ENCODE results near the gene ANAPC5. TPM values are rescaled to one million over a fixed set of nuclear protein-coding genes. Genes with fewer than 3 reads are reported as not detected.
"Not testable (repeated sequence)": the region's sequence is repeated elsewhere in the genome, so short reads cannot be mapped to it uniquely, and the experiment has no call there.

The ANAPC5 gene
- polyA plus RNA-seq, 1 donor, result 138 TPM

GRCh38 chr12:121288158-121288845, 63.9 kb downstream of the ANAPC5 start:
- peaks cover 2% of the 10 kb centered on the region for H3K4me1 ChIP-seq (ENCODE audit: control insufficient read depth, insufficient read depth, low read length)
- H3K27ac ChIP-seq (ENCODE audit: low read length), result no peak overlapping the region
- no peak for DNase-seq
- H3K27me3 ChIP-seq (ENCODE audit: control insufficient read depth, insufficient read depth, low read length), result no peaks in the 10 kb centered on the region
- peaks cover 18% of the 10 kb centered on the region for H3K36me3 ChIP-seq (ENCODE audit: control insufficient read depth, insufficient read depth, low read length)
- no peak overlapping the region for H3K4me3 ChIP-seq (ENCODE audit: low read length)
- WGBS (ENCODE audit: insufficient coverage, low lambda C conversion rate), result no CpG with 5 or more reads among the region's 10 CpGs
- no peaks in the 10 kb centered on the region for H3K9me3 ChIP-seq (ENCODE audit: control insufficient read depth, low read depth, low read length)

DNA sequence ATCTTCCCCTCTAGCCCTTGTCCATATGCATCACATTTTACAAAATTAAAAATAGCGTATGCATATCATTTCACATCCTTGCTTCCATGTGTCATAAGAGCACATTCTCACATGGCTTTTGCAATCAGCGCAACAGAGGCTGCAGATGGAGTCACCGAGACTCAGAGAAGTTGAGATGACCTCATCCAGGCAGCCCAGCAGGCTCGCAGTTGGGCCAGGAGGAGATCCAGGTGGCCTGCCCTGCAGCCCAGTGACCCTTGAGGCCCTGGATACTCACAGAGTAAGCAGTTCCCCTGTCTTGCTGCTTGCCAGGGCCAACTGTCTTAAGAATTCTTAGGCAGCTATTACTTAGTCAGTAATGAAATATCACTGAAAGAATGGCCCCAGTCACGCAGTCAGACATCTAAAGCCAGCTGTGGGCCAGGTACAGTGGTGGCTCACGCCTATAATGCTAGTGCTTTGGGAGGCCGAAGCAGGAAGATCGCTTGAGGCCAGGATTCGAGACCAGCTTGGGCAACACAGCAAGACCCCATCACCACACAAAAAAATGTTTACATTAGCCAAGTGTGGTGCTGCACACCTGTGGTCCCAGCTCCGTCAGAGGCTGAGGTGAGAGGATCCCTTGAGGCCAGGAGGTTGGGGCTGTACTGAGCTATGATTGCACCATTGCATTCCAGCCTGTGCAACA, 64.8 kb downstream of the ANAPC5 start:
- Histone ChIP-seq H3K9me3 (ENCODE audit: control insufficient read depth, low read depth, low read length) (no peaks in the 10 kb centered on the region), H3K27me3 (ENCODE audit: control insufficient read depth, insufficient read depth, low read length) (no peaks in the 10 kb centered on the region), H3K4me3 (ENCODE audit: low read length) (no peak overlapping the region), H3K27ac (ENCODE audit: low read length) (no peak overlapping the region), H3K36me3 (ENCODE audit: control insufficient read depth, insufficient read depth, low read length) (peaks cover 22% of the 10 kb centered on the region), H3K4me1 (ENCODE audit: control insufficient read depth, insufficient read depth, low read length) (peaks cover 2% of the 10 kb centered on the region)
- no peak for DNase-seq
- WGBS (ENCODE audit: insufficient coverage, low lambda C conversion rate), result no CpG with 5 or more reads among the region's 10 CpGs

- H3K4me1 ChIP-seq (ENCODE audit: control insufficient read depth, insufficient read depth, low read length), result peaks cover 2% of the 10 kb centered on the region
- no peak overlapping the region for H3K4me3 ChIP-seq (ENCODE audit: low read length)
- no peak overlapping the region for H3K27ac ChIP-seq (ENCODE audit: low read length)
- WGBS (ENCODE audit: insufficient coverage, low lambda C conversion rate), result no CpG with 5 or more reads among the region's 1 CpG
- no peaks in the 10 kb centered on the region for H3K9me3 ChIP-seq (ENCODE audit: control insufficient read depth, low read depth, low read length)
- no peaks in the 10 kb centered on the region for H3K27me3 ChIP-seq (ENCODE audit: control insufficient read depth, insufficient read depth, low read length)
- peaks cover 23% of the 10 kb centered on the region for H3K36me3 ChIP-seq (ENCODE audit: control insufficient read depth, insufficient read depth, low read length)
- no peak for DNase-seq
These were observed 66.4 kb downstream of the ANAPC5 start for GRCh38 chr12:121285856-121286255.

DNA sequence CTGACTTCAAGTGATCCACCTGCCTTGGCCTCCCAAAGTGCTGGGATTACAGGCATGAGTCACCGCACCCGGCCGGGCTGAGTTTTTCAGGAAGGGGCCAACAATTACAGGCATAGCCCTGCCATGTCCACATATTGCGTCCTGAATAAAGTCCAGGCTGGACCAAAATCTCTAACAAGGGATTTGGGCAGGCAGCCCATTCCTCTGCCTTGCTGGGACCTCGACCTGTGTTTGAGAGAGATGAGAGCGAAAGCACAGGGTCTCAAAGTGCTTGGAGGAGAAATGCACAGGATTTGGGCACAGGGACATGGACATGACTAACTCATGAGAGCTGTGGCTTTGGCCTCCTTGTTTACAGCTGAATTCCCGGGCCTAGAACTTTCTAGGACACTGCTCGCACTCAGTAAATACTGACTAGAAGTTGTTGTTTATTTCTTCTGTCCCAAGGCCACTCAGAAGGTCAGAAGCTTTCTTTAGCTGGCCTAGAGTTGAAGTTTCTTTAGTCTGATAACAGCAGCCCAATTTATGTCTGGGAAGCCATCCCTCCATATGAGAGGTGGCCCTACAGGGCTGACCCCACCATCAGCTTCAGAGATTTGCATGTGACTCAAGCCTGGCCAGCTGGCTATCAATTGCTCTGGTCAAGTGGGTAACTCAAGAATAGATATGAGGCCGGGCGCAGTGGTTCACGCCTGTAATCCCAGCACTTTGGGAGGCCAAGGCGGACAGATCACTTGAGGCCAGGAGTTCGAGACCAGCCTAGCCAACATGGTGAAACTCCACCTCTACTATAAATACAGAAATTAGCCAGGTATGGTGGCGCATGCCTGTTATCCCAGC, 67.4 kb downstream of the ANAPC5 start:
- WGBS (ENCODE audit: insufficient coverage, low lambda C conversion rate), result 100% methylated on average over 2 of the region's 14 CpGs
- Histone ChIP-seq H3K36me3 (ENCODE audit: control insufficient read depth, insufficient read depth, low read length) (peaks cover 20% of the 10 kb centered on the region), H3K4me3 (ENCODE audit: low read length) (no peak overlapping the region), H3K4me1 (ENCODE audit: control insufficient read depth, insufficient read depth, low read length) (peaks cover 2% of the 10 kb centered on the region), H3K27me3 (ENCODE audit: control insufficient read depth, insufficient read depth, low read length) (no peaks in the 10 kb centered on the region), H3K9me3 (ENCODE audit: control insufficient read depth, low read depth, low read length) (no peaks in the 10 kb centered on the region), H3K27ac (ENCODE audit: low read length) (no peak overlapping the region)
- DNase-seq, result no peak

- Histone ChIP-seq H3K4me3 (ENCODE audit: low read length) (no peak overlapping the region), H3K36me3 (ENCODE audit: control insufficient read depth, insufficient read depth, low read length) (peaks cover 25% of the 10 kb centered on the region), H3K9me3 (ENCODE audit: control insufficient read depth, low read depth, low read length) (no peaks in the 10 kb centered on the region), H3K27me3 (ENCODE audit: control insufficient read depth, insufficient read depth, low read length) (no peaks in the 10 kb centered on the region), H3K27ac (ENCODE audit: low read length) (no peak overlapping the region), H3K4me1 (ENCODE audit: control insufficient read depth, insufficient read depth, low read length) (peaks cover under 1% of the 10 kb centered on the region)
- no CpG with 5 or more reads among the region's 6 CpGs for WGBS (ENCODE audit: insufficient coverage, low lambda C conversion rate)
- no peak for DNase-seq
These were observed 68.4 kb downstream of the ANAPC5 start for GRCh38 chr12:121283841-121284240.

DNA sequence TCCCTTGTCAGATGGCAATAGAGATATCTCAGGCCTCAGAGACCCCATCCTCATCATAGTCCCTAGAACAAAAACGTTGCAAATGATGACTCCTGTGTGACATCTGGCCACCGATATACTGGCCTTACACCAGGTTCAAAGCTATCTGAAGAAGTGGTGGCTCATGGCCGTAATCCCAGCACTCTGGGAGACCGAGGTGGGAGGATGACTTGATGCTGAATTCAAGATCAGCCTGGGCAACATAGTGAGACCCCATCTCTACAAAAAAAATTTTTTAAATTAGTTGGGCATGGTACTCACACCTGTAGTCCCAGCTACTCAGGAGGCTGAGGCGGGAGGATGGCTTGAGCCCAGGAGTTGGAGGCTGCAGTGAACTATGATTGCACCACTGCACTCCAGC, 68.8 kb downstream of the ANAPC5 start:
- Histone ChIP-seq H3K27ac (ENCODE audit: low read length) (no peak overlapping the region), H3K4me3 (ENCODE audit: low read length) (no peak overlapping the region), H3K4me1 (ENCODE audit: control insufficient read depth, insufficient read depth, low read length) (no peaks in the 10 kb centered on the region), H3K9me3 (ENCODE audit: control insufficient read depth, low read depth, low read length) (peaks cover 2% of the 10 kb centered on the region), H3K36me3 (ENCODE audit: control insufficient read depth, insufficient read depth, low read length) (peaks cover 28% of the 10 kb centered on the region), H3K27me3 (ENCODE audit: control insufficient read depth, insufficient read depth, low read length) (no peaks in the 10 kb centered on the region)
- WGBS (ENCODE audit: insufficient coverage, low lambda C conversion rate), result no CpG with 5 or more reads among the region's 5 CpGs
- no peak for DNase-seq

- H3K27me3 ChIP-seq (ENCODE audit: control insufficient read depth, insufficient read depth, low read length); H3K4me3 ChIP-seq (ENCODE audit: low read length); DNase-seq; H3K27ac ChIP-seq (ENCODE audit: low read length); H3K9me3 ChIP-seq (ENCODE audit: control insufficient read depth, low read depth, low read length); H3K4me1 ChIP-seq (ENCODE audit: control insufficient read depth, insufficient read depth, low read length): not testable (repeated sequence)
- H3K36me3 ChIP-seq (ENCODE audit: control insufficient read depth, insufficient read depth, low read length), result peaks cover 28% of the 10 kb centered on the region
- no CpG with 5 or more reads among the region's 11 CpGs for WGBS (ENCODE audit: insufficient coverage, low lambda C conversion rate)
These were observed 69.3 kb downstream of the ANAPC5 start for GRCh38 chr12:121282910-121283309.

DNA sequence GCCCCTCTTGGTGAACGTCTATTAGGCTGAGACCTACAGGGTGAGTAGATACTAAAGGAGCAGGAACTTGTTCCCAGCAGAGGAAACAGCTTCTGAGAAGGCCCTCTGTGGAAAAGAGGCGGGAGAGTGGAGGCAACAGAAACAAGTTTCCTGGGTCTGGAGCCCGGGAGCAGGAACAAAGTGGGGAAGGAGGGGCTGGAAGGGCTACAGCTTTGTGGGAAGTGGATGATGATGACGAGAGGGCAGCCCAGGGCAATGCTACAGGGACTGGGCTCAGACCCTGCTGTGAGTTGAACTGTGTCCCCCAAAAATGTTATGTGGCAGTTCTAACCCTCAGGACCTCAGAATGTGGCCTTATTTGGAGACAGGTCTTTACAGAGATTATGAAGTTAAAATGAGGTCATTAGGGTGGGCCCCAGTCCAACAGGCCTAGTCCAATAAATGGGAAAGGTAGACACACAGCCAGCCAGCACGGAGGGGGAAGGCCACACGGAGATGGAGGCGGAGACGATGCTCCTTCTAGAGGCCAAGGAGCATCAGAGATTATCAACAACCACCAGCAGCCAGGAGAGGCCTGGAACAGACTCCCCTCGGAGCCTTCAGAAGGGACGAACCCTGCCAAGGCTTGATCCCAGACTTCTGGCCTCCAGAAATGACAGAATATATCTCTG, 70.0 kb downstream of the ANAPC5 start:
- no peaks in the 10 kb centered on the region for H3K4me1 ChIP-seq (ENCODE audit: control insufficient read depth, insufficient read depth, low read length)

GRCh38 chr12:121281116-121281515, 71.1 kb downstream of the ANAPC5 start:
- peaks cover 28% of the 10 kb centered on the region for H3K36me3 ChIP-seq (ENCODE audit: control insufficient read depth, insufficient read depth, low read length)
- H3K4me1 ChIP-seq (ENCODE audit: control insufficient read depth, insufficient read depth, low read length); H3K27me3 ChIP-seq (ENCODE audit: control insufficient read depth, insufficient read depth, low read length); H3K4me3 ChIP-seq (ENCODE audit: low read length); H3K9me3 ChIP-seq (ENCODE audit: control insufficient read depth, low read depth, low read length); H3K27ac ChIP-seq (ENCODE audit: low read length); DNase-seq: not testable (repeated sequence)
- WGBS (ENCODE audit: insufficient coverage, low lambda C conversion rate), result no CpG with 5 or more reads among the region's 14 CpGs

More for the DNA sequence above, 70.0 kb downstream of the ANAPC5 start:
- whole genome bisulfite sequencing (ENCODE audit: insufficient coverage, low lambda C conversion rate), result no CpG with 5 or more reads among the region's 10 CpGs
- no peak for DNase-seq
- no peak overlapping the region for H3K27ac ChIP-seq (ENCODE audit: low read length)
- H3K36me3 ChIP-seq (ENCODE audit: control insufficient read depth, insufficient read depth, low read length), result peaks cover 28% of the 10 kb centered on the region
- H3K9me3 ChIP-seq (ENCODE audit: control insufficient read depth, low read depth, low read length), result peaks cover 2% of the 10 kb centered on the region
- H3K27me3 ChIP-seq (ENCODE audit: control insufficient read depth, insufficient read depth, low read length), result no peaks in the 10 kb centered on the region
- no peak overlapping the region for H3K4me3 ChIP-seq (ENCODE audit: low read length)

DNA sequence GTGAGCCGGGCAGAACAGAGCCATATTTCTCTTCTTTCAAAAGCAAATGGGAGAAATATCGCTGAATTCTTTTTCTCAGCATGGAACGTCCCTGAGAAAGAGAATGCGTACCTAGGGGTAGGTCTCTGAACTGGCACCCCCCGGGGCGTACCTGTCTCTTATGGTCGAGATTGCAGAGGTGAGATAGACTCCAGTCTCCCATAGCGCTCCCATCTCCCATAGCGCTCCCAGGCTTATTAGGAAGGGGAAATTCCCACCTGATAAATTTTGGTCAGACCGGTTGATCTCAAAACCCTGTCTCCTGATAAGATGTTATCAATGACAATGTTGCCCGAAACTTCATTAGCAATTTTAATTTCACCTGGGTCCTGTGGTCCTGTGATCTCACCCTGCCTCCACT, 71.7 kb downstream of the ANAPC5 start:
- not testable (repeated sequence) for H3K9me3 ChIP-seq (ENCODE audit: control insufficient read depth, low read depth, low read length); H3K4me1 ChIP-seq (ENCODE audit: control insufficient read depth, insufficient read depth, low read length); H3K4me3 ChIP-seq (ENCODE audit: low read length); H3K27ac ChIP-seq (ENCODE audit: low read length); H3K27me3 ChIP-seq (ENCODE audit: control insufficient read depth, insufficient read depth, low read length); DNase-seq
- no CpG with 5 or more reads among the region's 11 CpGs for WGBS (ENCODE audit: insufficient coverage, low lambda C conversion rate)
- H3K36me3 ChIP-seq (ENCODE audit: control insufficient read depth, insufficient read depth, low read length), result peaks cover 31% of the 10 kb centered on the region

Measured in large intestine (tissue), 3 donors.